OCI-LY1 (cell line): ENCODE data around the gene SLC43A2.

Source experiments
- H2AFZ ChIP-seq: fragments of 200-600 bp; sonication (generic), shearing (Covaris generic); 2 replicates; pipeline ENCODE4 v1.6.0; 2014; ENCODE audit warnings: antibody characterized with exemption, mild to moderate bottlenecking, low read length
- H3F3A ChIP-seq: fragments of 200-600 bp; sonication (generic), shearing (Covaris generic); 2 replicates; pipeline ENCODE4 v1.6.0; 2014; ENCODE audit warnings: mild to moderate bottlenecking, antibody characterized with exemption, low read length, moderate library complexity; ENCODE audit not compliant: insufficient read depth
- H3K27ac ChIP-seq: fragments of 200-600 bp; sonication (generic); 2 replicates; pipeline ENCODE4 v1.5.1; 2014; ENCODE audit warnings: low read length, mixed run types, mild to moderate bottlenecking, low read depth; ENCODE audit not compliant: poor library complexity, severe bottlenecking
- H3K27me3 ChIP-seq: fragments of 200-600 bp; sonication (generic); 2 replicates; pipeline ENCODE4 v1.6.0; 2014; ENCODE audit warnings: antibody characterized with exemption, mild to moderate bottlenecking, low read length, moderate library complexity; ENCODE audit not compliant: insufficient read depth
- H3K36me3 ChIP-seq: fragments of 200-600 bp; sonication (generic); 2 replicates; pipeline ENCODE4 v1.6.1; 2014; ENCODE audit warnings: mild to moderate bottlenecking, antibody characterized with exemption, low read length, moderate library complexity, mixed read lengths; ENCODE audit not compliant: insufficient read depth
- H3K4me1 ChIP-seq: fragments of 200-600 bp; sonication (generic); 2 replicates; pipeline ENCODE4 v1.5.1; 2014; ENCODE audit warnings: mild to moderate bottlenecking, low read length, moderate library complexity; ENCODE audit not compliant: insufficient read depth, severe bottlenecking
- H3K4me2 ChIP-seq: fragments of 200-600 bp; sonication (generic), shearing (Covaris generic); 2 replicates; pipeline ENCODE4 v1.6.1; 2014; ENCODE audit warnings: low read length
- H3K4me3 ChIP-seq: fragments of 200-600 bp; sonication (generic); 2 replicates; pipeline ENCODE4 v1.5.1; 2014; ENCODE audit warnings: low read length, low read depth, mild to moderate bottlenecking, mixed read lengths; ENCODE audit not compliant: poor library complexity, severe bottlenecking
- H3K79me2 ChIP-seq: fragments of 200-600 bp; shearing (Covaris generic); 2 replicates; pipeline ENCODE4 v1.6.1; 2016; ENCODE audit warnings: mixed run types, low read length, mixed read lengths; ENCODE audit not compliant: insufficient read depth
- H3K9ac ChIP-seq: fragments of 200-600 bp; sonication (generic), shearing (Covaris generic); 2 replicates; pipeline ENCODE4 v1.6.1; 2014; ENCODE audit warnings: mild to moderate bottlenecking, low read length, mixed read lengths
- H3K9me2 ChIP-seq: fragments of 200-600 bp; sonication (generic), shearing (Covaris generic); 2 replicates; pipeline ENCODE4 v1.6.1; 2014; ENCODE audit warnings: low read depth, mild to moderate bottlenecking, low read length, mixed read lengths
- H3K9me3 ChIP-seq: fragments of 200-600 bp; shearing (Covaris generic); 2 replicates; pipeline ENCODE4 v1.6.1; 2014; ENCODE audit warnings: low read length, mixed read lengths
- H4K20me1 ChIP-seq: fragments of 200-600 bp; sonication (generic), shearing (Covaris generic); 2 replicates; pipeline ENCODE4 v1.6.0; 2016; ENCODE audit warnings: mild to moderate bottlenecking, low read length; ENCODE audit not compliant: insufficient read depth
- CTCF ChIP-seq: fragments of 200-600 bp; sonication (generic), shearing (Covaris generic); IDR thresholded peaks from 2 replicates; pipeline ENCODE4 v1.5.1; 2017; ENCODE audit warnings: mild to moderate bottlenecking, antibody characterized with exemption, low read length, moderate library complexity, mixed read lengths
- EZH2 ChIP-seq: fragments of 200-600 bp; sonication (generic), shearing (Covaris generic); IDR thresholded peaks from 2 replicates; pipeline ENCODE4 v1.8.0; 2017; ENCODE audit warnings: borderline replicate concordance, mixed run types, mild to moderate bottlenecking, antibody characterized with exemption, low read length, moderate library complexity, mixed read lengths

Gene SLC43A2

GRCh38 chr17:1608676-1609075 is 20.0 kb downstream of the SLC43A2 start:
- Histone ChIP-seq H3K4me1 (peaks cover 38% of the 10 kb centered on the region), H3F3A (no peaks in the 10 kb centered on the region), H3K27me3 (no peaks in the 10 kb centered on the region), H3K4me2 (no peak overlapping the region), H4K20me1 (no peaks in the 10 kb centered on the region), H3K36me3 (peaks cover 82% of the 10 kb centered on the region), H3K4me3 (no peak overlapping the region), H3K9me3 (no peaks in the 10 kb centered on the region), H3K9ac (no peak overlapping the region), H2AFZ (no peak overlapping the region), H3K27ac (peak overlapping the region; percentile 89), H3K9me2 (no peaks in the 10 kb centered on the region), H3K79me2 (no peaks in the 10 kb centered on the region)
- no peak for TF ChIP-seq CTCF
- TF ChIP-seq EZH2: no peak

GRCh38 chr17:1607971-1608320 is 20.7 kb downstream of the SLC43A2 start:
- Histone ChIP-seq H2AFZ (no peak overlapping the region), H3K4me2 (no peak overlapping the region)

GRCh38 chr17:1606352-1606985 is 22.2 kb downstream of the SLC43A2 start:
- TF ChIP-seq EZH2 (no peak), CTCF (no peak)
- Histone ChIP-seq H3K9ac (peak overlapping the region; percentile 56), H3K9me2 (no peaks in the 10 kb centered on the region), H3K4me3 (peak overlapping the region; percentile 24), H2AFZ (no peak overlapping the region), H3K79me2 (no peaks in the 10 kb centered on the region), H3K36me3 (peaks cover 86% of the 10 kb centered on the region), H3K4me2 (peak overlapping the region; percentile 50), H3K4me1 (peaks cover 38% of the 10 kb centered on the region), H4K20me1 (no peaks in the 10 kb centered on the region), H3K9me3 (peaks cover 7% of the 10 kb centered on the region; the same call in 1 of the 2 replicates), H3K27me3 (no peaks in the 10 kb centered on the region), H3F3A (no peaks in the 10 kb centered on the region), H3K27ac (peak overlapping the region; percentile 89)

More at GRCh38 chr17:1607971-1608320, 20.7 kb downstream of the SLC43A2 start:
- Histone ChIP-seq H3K27ac (peak overlapping the region; percentile 89), H3K79me2 (no peaks in the 10 kb centered on the region), H3K9me3 (no peaks in the 10 kb centered on the region), H3K9ac (peak overlapping the region; percentile 27; the same call in 1 of the 2 replicates), H3K4me1 (peaks cover 38% of the 10 kb centered on the region), H3K27me3 (no peaks in the 10 kb centered on the region), H3F3A (no peaks in the 10 kb centered on the region), H3K4me3 (no peak overlapping the region), H3K9me2 (no peaks in the 10 kb centered on the region), H4K20me1 (no peaks in the 10 kb centered on the region), H3K36me3 (peaks cover 82% of the 10 kb centered on the region)
- TF ChIP-seq EZH2 (no peak), CTCF (no peak)
